Amygdala (tissue), 56 donors: ENCODE data around the gene PSRC1.

Source experiments
- DNase-seq, 56 donors: peaks; one replicate each; lab custom pipeline; 2025; lab: John Stamatoyannopoulos, UW

PSRC1 gene

GRCh38 chr1:109261578-109261977 is 21.4 kb downstream of the PSRC1 start:
- DNase-seq, result no peak

- DNase-seq, result no peak
Measured at GRCh38 chr1:109261006-109261405, 21.9 kb downstream of the PSRC1 start.

GRCh38 chr1:109259674-109260557 is 23.0 kb downstream of the PSRC1 start:
- DNase-seq, result peak in 1 of 56 donors; percentile 56

- no peak for DNase-seq
Measured at GRCh38 chr1:109258481-109259466, 24.2 kb downstream of the PSRC1 start.

GRCh38 chr1:109257682-109258421 is 25.1 kb downstream of the PSRC1 start:
- no peak for DNase-seq

- no peak for DNase-seq
Measured at GRCh38 chr1:109256971-109257681, 25.8 kb downstream of the PSRC1 start.

- peak in 3 of 56 donors; percentile 35 to 62 (median 50) for DNase-seq
Measured at GRCh38 chr1:109256085-109256484, 26.9 kb downstream of the PSRC1 start.

- DNase-seq, result no peak
Measured at GRCh38 chr1:109255678-109256077, 27.3 kb downstream of the PSRC1 start.

- DNase-seq, result peak in 1 of 56 donors; percentile 37
Measured at GRCh38 chr1:109255097-109255651, 27.8 kb downstream of the PSRC1 start.

GRCh38 chr1:109254621-109255096 is 28.3 kb downstream of the PSRC1 start:
- no peak for DNase-seq

GRCh38 chr1:109253803-109254620 is 28.9 kb downstream of the PSRC1 start:
- DNase-seq, result peak in 15 of 56 donors; percentile 43 to 81 (median 68)

- DNase-seq, result peak in 53 of 56 donors; percentile 36 to 94 (median 80)
Measured at GRCh38 chr1:109252893-109253802, 29.8 kb downstream of the PSRC1 start.

GRCh38 chr1:109252167-109252892 is 30.6 kb downstream of the PSRC1 start:
- no peak for DNase-seq

GRCh38 chr1:109251277-109252166 is 31.4 kb downstream of the PSRC1 start:
- no peak for DNase-seq

GRCh38 chr1:109250454-109251276 is 32.3 kb downstream of the PSRC1 start:
- no peak for DNase-seq
